GM18517 (cell line): ENCODE measurements around the gene LTBP2.

Experiments
- ATAC-seq: cut with Tn5 transposase; IDR thresholded peaks from one replicate; pipeline ENCODE4 v1.9.1; 2021; ENCODE audit warnings: mild to moderate bottlenecking, moderate library complexity; ENCODE audit not compliant: unreplicated experiment

LTBP2 gene

DNA sequence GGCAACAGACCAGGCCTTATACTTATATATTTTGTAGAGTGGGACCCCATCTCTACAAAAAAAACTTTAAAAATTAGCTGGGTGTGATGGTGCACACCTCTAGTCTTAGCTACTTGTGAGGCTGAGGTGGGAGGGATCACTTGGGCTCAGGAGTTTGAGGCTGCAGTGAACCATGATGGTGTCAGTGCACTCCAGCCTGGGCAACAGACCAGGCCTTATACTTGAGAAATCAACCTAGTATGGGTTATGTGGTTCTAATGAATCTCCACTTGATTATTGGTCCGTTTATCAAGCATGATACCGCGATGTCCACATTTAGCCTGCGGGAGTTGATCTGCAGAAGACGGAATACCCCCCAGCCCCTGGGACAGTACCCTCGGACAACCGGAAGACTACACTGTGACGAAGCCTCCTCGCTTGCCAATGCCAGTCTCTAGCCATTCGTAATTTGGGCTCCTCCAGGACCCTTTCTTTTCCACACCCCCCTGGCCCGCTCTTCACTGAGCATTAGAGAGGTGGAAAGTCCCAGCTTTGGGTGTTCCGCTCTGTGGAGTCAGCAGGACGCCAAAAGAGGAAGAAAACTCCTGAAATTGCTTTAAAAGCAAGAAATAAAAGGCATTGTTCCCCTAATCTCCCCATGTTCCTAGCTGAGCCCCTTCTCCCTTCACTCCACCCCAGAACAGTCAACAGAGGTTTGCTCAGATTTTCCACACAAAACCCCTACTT lies 19.4 kb downstream of the LTBP2 start:
- no peak for ATAC-seq

DNA sequence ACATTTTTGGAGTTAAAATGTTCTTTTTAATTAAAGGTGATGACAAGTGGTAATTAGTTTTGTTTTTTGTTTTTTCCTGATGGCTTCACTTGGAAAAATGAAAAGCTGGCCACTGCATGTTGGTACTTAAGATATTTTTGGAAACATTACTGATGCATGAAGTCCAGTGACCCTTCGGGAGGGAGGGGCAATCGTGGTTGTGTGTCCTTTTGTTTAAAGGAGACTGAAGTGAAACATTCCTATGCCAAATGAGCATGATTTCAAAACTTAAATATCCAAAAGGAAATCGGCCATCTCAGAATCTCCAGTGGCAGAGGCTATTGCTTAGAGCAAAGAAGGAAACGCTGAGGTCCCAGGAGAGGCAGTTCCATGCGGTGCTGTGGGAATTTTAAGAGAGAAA lies 20.1 kb downstream of the LTBP2 start:
- ATAC-seq, result no peak

DNA sequence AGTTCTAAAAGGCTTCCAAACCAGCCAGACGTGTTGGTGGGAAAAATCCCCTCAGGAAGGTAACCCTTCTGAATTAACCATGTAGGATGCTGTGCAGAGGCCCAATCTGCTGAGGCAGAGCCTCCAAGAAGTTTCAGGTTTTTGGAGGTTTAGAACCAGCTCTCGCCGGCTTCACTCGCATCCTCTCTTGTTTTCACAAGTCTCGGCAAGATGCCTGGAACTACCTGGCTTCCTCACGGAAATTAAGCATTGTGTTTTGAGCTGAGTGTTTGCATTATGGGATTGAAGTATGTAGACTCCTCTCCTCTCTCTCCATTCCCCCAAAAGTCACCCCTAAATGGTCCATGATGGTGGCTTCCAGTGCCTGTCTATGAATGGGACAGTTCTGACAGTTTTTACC lies 20.6 kb downstream of the LTBP2 start:
- ATAC-seq, result no peak

DNA sequence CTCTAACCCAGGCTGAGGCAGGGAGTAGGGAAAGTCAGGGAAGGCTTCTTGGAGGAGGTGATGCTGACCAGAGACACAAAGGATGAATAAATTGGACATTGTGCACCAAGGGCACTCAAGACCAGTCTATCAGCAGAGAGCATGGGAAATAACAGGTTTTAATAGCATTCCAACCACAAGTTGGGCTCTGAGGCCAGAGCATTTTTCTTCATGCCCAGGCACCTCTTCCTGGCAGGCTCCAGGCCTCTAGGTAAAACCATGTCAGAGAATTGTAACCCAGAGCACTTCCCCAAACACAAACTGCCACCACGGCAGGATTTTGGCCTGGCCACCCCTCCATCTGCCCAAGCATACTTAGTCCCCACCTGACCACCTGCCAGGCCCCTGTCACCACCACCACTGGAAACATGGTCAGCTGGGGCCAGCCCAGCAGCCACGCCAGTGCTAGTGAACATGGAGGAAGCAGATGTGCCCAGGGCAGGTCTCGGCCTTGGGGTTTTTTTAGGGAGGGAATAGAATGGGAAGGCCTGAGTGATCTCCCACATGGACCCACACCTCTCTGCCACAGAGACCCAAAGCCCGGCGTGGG lies 22.7 kb downstream of the LTBP2 start:
- no peak for ATAC-seq

DNA sequence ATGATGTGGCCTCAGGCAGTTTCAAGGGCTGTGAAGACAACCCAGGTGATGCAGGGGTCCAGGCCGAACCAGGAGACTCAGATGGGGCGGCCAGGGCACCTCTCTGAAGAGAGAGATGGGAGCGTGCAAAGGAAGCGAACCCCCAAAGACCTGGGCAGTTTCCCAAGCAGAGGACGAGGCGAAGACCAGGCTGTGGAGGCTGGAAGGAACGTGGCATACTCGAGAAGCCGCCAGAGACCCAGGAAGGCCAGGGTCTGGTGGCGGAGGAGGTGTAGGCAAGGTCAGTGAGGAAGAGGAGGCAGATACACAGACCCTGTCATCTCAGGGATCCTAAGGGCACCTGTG lies 24.7 kb downstream of the LTBP2 start:
- no peak for ATAC-seq

DNA sequence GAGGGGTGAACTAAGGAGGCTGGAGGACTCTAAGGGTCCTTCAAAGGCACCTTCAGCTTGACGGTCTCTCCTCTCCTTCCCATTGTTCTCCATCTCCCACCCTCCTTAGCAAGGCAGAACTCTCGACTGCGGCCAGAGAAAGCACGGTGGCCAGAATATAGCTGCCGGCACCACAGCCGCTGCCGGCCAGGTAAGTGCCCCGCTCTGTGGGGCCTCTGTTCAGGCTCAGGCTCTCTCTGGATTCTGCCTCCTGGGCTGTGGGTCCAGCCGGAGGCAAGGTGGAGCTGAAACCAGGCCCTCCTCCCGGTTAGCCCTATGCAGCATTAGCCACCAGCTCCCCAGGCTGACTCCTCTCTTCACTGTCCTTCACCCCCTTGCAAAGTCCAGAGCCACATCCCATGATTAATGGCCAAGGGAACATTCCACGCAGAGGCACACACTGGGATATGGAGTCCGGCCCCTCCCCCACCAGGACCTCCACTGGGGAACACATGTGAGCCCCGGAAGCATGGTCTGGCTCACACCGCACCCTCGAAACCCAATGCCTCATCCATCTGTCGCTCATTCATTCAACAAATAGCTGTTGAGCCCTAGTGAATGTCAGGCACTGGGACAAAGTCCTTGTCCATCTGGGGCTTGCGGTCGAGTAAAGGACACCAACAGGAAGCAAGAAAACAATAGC lies 25.2 kb downstream of the LTBP2 start:
- ATAC-seq, result no peak

DNA sequence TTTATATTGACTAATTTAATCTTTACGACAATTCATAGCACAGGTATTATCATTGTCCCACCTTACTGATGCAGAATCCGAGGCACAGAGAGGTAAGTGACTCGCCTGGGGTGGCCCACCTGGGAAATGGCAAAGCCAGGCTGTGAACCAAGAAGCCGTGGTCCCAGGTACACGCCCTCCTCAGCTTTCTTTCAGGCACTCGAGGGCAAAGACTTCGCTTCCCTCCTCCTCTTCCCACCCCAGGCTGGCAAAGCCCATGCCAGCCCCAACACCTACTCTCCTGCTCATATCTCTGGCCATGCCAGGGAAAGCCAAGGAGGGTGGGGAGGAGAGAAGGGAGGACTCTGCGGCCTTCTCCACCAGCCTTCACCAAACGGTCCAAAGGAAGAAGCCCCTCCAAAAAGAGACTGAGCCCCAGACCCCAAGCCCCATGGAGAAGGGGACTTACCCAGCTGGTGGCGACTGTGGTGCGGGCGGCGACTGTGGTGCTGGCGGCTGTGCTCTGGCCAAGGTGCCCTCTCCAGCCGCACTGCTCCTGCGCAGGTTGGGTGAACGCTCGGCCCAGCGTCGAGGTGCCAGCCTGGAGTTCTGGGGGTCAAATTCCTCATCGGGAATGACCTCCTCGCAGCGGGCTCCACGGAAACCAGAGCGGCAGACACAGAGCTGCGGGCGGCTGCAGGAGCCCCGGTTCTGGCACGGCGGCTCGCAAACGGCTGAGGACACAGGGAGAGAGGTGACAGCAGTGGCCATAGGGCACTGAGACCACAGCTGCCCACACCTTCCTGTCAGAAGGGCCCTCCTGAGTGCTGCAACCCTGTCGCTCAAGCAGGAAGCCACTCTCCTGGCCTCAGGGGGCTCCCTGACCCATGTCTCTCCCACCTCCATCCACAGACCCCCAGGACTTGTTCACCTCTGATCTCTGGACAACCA lies 26.4 kb downstream of the LTBP2 start:
- no peak for ATAC-seq

DNA sequence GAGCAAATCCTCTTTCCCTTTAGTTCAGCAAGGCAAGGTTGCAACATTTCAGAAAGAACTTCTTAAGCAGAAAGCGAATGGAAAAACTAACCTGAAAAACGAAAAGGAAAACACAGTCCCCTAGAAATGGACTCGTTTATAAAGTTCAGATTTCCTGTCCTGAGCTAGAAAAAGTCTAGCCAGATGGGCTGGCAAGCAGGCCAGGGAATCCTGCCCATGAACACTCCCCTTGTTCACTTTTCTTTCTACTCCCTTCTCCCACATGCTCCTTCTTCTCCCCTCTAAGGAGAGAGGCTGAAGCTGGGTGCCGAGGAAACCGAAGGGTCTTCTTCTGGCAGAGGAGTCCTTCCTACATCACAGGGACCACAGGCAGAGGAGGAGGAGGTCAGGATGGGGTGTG lies 27.1 kb downstream of the LTBP2 start:
- ATAC-seq, result no peak

DNA sequence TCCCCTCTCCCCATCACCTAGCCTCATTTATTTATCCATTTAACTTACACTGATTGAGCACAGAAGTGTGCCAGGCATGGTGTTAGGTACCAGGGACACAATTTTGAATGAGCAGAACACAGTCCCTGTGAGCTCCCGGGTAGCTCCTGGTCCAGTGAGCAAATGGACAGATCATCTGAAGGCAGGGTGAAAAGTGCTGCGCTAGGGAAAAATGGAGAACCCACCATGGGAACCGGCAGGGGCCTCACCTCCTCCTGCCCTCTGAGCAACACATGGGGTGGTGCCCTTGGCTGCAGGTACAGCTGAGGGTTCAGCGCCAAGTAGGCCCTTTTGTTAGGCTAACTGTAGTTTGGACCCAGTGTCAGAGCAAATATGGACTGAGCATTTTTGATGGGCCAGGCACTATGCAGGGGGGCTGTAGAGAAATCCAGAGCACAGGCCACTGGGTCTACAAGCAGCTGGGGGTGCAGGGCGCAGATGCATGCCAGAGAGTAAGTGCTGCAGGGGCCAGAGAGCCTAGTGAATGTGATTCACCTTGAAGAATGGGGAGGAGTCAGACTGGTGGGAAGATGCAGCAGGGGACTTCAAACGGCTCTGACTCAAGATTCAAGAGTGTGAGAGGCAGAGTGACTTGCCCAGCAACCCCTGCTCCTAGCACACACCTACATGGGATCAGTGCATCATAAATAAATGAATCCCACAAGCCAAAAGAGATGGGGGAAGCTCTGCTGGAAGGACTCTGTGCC lies 28.2 kb downstream of the LTBP2 start:
- ATAC-seq, result no peak

DNA sequence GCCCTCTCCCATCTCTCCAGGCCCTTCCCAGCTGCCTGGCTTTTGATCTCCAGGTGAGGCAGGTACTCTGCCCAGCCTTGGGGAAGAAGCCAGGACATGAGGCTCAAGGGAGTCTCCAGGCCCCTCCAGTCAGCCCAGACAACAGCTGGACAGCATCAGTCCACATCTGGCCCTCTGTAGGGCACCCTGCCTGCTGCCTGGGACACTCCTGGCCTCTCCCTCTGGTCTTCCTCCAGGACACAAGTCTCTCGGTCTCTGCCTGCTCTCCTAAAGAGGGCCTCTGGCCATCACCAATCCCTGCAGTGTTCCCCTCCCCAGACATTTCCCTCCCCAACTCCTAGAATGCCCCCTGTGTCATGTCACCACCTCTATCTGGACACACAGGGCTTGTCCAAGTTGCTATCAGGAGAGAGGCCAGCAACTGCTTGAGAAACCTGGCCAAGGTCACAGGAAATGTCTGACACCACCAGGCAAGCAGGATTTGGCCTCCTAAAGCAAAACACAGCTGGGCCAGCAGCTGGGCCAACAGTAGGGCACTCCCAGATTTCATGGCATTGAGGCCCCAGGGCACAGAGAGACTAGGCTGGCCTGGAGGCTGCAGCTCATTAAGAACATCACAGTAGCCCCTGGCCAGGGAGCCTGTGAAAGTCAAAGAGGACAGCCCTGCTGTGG lies 29.0 kb downstream of the LTBP2 start:
- ATAC-seq, result no peak

DNA sequence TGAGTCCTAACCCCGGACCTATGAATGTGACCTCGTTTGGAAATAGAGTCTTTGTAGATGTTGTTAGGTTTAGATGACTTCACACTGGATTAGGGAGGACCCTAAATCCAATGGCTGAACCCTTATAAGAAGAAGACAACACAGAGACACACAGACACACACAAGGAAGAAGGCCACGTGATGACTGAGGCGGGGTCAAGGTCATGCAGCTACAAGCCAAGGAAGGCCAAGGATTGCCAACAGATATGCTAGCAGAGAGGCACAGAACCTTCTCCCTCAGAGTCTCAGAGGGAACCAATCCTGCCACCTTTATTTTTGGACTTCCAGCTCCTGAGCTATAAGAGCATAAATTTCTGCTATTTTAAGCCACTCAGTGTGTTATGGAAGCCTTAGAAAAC lies 31.8 kb downstream of the LTBP2 start:
- ATAC-seq, result no peak

DNA sequence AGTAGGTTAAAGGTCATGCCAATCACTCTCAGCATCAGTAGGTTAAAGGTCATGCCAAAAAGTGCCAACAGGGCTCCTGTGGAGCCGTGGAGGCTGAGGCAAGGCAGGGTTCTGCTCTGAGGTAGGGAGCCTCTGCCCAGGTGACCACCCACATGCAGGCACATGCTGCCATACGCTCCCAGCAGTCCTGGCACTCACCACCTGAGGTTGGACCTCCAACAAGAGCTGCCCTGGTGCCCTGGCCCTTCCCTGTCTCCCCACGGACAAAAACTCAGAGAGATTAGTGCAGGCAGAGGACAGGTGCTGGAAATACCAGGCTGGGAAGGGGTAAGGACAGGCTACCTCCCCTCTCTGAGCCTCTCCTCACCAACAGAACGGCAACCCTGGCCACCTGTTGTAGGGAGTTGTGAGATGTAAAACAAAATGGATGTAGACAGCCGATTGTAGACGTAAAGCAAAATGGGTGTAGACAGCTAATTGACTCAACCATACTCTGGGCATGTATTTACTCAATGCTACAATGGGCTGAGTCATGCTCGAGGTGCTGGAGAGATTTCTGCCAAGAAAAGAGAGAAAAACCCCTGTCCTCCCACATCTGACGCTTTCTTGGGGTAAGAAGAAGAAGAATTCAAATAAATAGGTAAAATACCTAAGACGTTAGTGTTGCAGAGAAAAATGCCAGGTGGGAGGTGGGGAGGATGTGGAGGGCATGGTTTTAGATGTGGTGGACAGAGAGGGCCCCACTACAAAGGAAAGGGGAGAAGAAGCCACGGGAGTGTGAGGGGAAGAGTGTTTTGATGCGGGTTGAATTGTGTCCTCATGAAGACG lies 32.4 kb downstream of the LTBP2 start:
- ATAC-seq, result no peak

DNA sequence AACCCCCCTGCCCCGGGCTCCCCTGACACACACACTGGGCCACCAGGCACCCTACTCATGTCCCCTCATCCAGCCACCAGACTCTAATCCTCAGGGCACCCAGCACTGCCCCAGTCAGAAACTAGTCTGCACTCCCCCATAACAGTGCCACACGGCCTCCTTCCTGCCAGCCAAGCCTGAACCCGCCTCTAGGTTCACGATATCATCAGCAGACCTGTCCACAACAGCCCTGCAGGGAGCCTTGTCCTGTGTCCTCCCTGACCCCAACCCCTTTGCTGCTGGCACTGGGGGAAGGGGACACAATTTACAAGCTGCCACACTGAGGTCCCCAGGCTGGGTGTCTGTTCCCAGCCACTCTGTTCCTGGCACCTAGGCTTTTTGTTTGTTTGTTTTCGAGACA lies 33.6 kb downstream of the LTBP2 start:
- no peak for ATAC-seq

DNA sequence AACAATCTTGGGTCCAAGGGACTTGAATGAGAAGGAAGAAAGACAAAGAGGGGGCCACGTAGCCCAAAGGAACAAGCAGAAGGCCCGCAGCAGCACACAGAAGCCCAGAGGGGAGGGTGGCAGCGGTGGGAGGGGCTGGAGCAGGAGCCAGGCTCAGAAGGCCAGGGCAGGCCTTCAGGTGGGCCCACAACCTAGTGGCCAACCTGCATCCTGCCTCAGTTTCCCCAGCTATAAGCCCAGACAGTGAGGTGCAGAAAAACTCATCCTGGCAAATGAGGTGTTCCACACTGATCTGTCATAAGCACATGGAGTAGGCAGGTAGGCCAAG lies 34.1 kb downstream of the LTBP2 start:
- ATAC-seq, result no peak

DNA sequence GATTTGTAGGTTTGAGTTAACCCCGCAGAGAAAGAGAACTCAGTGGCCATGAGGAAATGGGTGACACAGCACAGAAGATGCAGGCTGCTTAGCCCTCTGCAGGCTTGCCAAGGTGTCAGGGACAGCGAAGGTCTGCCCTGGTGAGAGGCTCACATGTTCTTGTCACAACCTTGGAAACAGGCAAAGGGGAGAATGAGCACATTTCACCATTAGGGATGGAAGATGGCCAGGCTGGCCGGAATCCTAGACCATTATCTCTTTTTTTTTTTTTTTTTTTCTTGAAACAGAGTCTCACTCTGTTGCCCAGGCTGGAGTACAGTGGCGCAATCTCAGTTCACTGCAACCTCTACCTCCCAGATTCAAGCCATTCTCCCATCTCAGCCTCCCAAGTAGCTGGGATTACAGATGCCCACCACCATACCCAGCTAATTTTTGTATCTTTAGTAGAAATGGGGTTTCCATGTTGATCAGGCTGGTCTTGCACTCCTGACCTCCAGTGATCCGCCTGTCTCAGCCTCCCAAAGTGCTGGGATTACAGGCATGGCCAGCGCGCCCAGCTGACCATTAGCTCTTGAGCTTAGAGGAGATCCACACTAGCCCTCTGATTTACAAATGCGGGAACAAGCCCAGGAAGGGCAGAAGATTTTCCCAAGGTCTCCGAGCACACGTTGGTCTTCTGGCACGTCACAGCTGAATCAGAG lies 34.6 kb downstream of the LTBP2 start:
- ATAC-seq, result no peak

DNA sequence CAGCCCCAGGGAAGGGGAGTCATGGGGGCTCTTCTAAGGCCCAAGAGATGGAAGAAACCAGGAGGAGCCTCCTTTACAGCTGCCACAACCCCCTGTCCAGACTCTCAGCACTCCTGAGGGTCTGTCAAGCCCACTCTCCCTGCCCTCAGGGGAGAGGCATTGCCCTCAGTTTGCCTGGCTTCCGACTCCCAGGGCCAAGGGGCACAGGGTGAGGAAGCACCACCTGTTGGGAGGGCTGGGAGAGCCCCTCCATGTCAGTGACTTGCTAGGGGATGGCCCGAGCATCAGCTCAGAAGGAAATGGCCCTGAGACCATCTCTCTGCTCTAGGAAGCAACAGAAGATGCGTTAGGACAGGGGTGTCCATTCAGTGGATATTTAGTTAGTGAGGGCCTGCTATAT lies 36.1 kb downstream of the LTBP2 start:
- ATAC-seq, result no peak

DNA sequence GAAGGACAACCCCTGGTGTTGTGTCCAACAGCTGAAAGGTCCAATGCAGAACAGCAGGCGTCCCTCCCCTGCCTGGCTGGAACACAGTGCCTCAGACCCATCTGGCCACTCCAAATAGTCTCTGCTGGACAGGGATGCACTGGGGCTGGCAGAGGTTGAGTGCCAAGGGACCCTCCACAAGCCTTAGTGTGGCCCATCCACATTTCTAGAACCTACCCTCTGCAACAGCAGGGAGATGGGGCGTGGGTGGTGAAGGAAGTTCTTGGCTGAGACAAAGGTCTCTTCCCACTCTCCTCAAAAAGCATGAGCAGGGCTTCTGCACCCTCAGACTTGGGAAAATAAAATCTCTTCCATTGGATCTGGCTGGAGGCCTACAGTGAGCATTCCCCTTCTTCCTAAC lies 36.5 kb downstream of the LTBP2 start:
- ATAC-seq, result no peak

DNA sequence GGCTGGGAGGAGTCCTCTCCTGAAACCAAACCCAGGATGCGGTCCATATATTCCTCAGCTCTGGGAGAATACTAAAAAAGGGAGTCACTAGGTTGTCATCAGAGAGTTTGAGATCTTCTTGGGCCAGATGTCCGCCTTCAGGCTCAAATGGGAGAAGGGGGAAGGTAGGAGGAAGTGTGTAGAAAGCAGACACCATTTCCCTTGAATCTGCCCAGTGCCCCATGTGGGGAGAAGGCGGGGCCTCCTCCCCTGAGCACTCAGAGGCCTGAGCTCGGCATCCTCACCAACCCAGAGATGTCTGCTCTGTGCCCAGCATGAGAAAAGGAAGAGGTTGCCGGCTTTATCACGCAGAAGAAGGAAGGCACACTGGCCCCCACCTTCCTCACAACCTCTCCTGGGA lies 37.3 kb downstream of the LTBP2 start:
- no peak for ATAC-seq

DNA sequence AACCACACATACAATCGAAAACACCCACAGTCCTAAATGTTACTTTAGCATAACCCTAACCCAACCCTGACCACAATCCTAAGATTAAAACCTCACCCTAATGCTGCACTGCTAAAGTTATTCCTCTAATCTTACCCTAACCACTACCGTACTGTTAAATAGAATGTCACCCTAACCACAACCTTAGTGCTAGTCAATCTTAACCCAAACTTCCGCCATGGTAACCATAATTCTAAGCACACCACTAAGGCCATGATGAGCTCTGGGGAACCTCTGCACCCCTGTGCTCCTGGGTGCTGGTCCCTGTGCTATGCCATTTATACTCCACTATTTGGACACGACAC lies 38.0 kb downstream of the LTBP2 start:
- ATAC-seq, result no peak
